Renal cortex interstitium (tissue), 15 donors: ENCODE data around the gene GPR26. TPM values are rescaled to one million over a fixed set of nuclear protein-coding genes. Genes with fewer than 3 reads are reported as not detected.

Source experiments
- DNase-seq, 11 donors: peaks; one replicate each; pipeline ENCODE4 v3.0.0-alpha.2; 2013; ENCODE audit warnings: low read depth in 9 of 11, low spot score in 4 of 11; ENCODE audit errors: extremely low read depth in 1 of 11
- long read RNA-seq, 16 experiments: transcript quantifications; one replicate each; lab custom pipeline, GENCODE V29; 2026
- polyA plus RNA-seq, 3 donors: library from polyadenylated mRNA; unstranded; fragments of 120-200 nt; gene quantifications; one replicate each; pipeline ENCODE4 v1.2.1, GENCODE V29; 2013; ENCODE audit not compliant: insufficient read length in 3 of 3

Gene GPR26
- polyA plus RNA-seq = under 1 TPM in 2 of 3 donors, not detected in 1; 0.01 to 0.03 TPM
- long read RNA-seq, donor 1 = 0 reads
- long read RNA-seq, donor 2 = 0 reads
- long read RNA-seq, donor 3 = 0 reads
- long read RNA-seq, donor 4 = 0 reads
- long read RNA-seq, donor 5 = 0 reads
- long read RNA-seq, donor 6 = 0 reads
- long read RNA-seq, donor 7 = 0 reads
- long read RNA-seq, donor 8 = 0 reads
- long read RNA-seq, donor 9 = 0 reads
- long read RNA-seq, donor 10 = 0 reads
- long read RNA-seq, donor 11 = 0 reads
- long read RNA-seq, donor 12 = 0 reads
- long read RNA-seq, donor 13 = 0 reads
- long read RNA-seq, donor 14 = 0 reads
- long read RNA-seq, donor 15 = 0 reads
- long read RNA-seq, donor 16 = 0 reads

- DNase-seq = peak in 8 of 11 donors; percentile 11 to 47 (median 36)
Observed at GRCh38 chr10:123666318-123667236, at the start of gene GPR26. Gene GPR26, plus strand, starts transcription at chr10:123666355. Its CDS starts 53 bp downstream, at chr10:123666408.

GRCh38 chr10:123618224-123618623, 47.9 kb upstream of the GPR26 start:
- no peak for DNase-seq

- DNase-seq = no peak
Observed at GRCh38 chr10:123619067-123619855, 46.9 kb upstream of the GPR26 start.

- DNase-seq = no peak
Observed at GRCh38 chr10:123620621-123621020, 45.5 kb upstream of the GPR26 start.

GRCh38 chr10:123621492-123621891, 44.7 kb upstream of the GPR26 start:
- DNase-seq = no peak

GRCh38 chr10:123621916-123622315, 44.2 kb upstream of the GPR26 start:
- DNase-seq = no peak

- no peak for DNase-seq
Observed at GRCh38 chr10:123622381-123622780, 43.8 kb upstream of the GPR26 start.

GRCh38 chr10:123624086-123624485, 42.1 kb upstream of the GPR26 start:
- DNase-seq = no peak

GRCh38 chr10:123633106-123633505, 33.0 kb upstream of the GPR26 start:
- DNase-seq = no peak

GRCh38 chr10:123633636-123634035, 32.5 kb upstream of the GPR26 start:
- DNase-seq = no peak

- DNase-seq = no peak
Observed at GRCh38 chr10:123634221-123634620, 31.9 kb upstream of the GPR26 start.

GRCh38 chr10:123635131-123635530, 31.0 kb upstream of the GPR26 start:
- no peak for DNase-seq

GRCh38 chr10:123635745-123636144, 30.4 kb upstream of the GPR26 start:
- DNase-seq = no peak

- no peak for DNase-seq
Observed at GRCh38 chr10:123636598-123637325, 29.4 kb upstream of the GPR26 start.

- DNase-seq = no peak
Observed at GRCh38 chr10:123637326-123637880, 28.8 kb upstream of the GPR26 start.

GRCh38 chr10:123639131-123639530, 27.0 kb upstream of the GPR26 start:
- no peak for DNase-seq

GRCh38 chr10:123640016-123640535, 26.1 kb upstream of the GPR26 start:
- no peak for DNase-seq

- no peak for DNase-seq
Observed at GRCh38 chr10:123642293-123642692, 23.9 kb upstream of the GPR26 start.
